ENCODE data around the gene RDH13.

GRCh38 chr19:55079400-55080038 is 16.6 kb upstream of the RDH13 start:
- TF ChIP-seq CTCF (IDR thresholded peaks at IDR 0.05), result no peak
- no peak for TF ChIP-seq EZH2 (IDR thresholded peaks at IDR 0.05)
- TF ChIP-seq EZH2phosphoT487 (IDR thresholded peaks at IDR 0.05), result no peak

Measured in neural progenitor cell (in vitro differentiated cells).